ENCODE data around the gene ZNF276. TPM values are rescaled to one million over a fixed set of nuclear protein-coding genes. Genes with fewer than 3 reads are reported as not detected.

The ZNF276 gene
- total RNA-seq, 3 donors from 2014 or later: 19.2 to 48.5 (median 31.2) TPM

DNA sequence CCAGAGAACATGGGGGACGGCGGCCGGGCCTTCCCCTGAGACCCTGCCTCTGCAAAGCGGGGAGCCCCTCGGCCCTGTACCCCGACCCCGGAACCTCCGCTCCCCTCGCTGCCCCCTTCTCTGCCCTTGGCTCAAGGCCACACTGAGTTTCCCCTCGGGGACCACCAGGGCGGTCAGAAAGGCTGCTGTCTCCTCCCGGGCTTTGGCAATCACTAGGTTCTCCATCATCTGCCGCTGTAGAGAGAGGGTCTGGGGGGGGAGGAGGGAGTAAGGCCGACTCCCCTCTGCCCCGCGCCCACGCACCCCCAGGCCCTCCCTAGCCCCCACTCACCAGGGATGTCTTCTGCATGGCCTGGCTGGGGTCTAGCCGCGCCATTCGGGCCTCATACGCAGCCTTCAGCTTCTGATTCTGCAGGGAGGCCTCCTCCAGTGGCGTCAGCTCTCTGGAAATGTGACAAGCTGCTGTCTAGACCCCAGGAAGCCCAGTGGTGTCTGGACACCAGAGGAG, 9.0 kb upstream of the ZNF276 start:
- intact Hi-C loops (cut with DNase I; ENCODE audit: low total_unique reads): no loop called here
- Histone ChIP-seq H3K27me3 (no peaks in the 10 kb centered on the region), H3K36me3 (no peaks in the 10 kb centered on the region), H3K9me3 (no peaks in the 10 kb centered on the region), H3K4me1 (peaks cover 0 to 9% of the 10 kb centered on the region in 2 donors), H3K4me3 (peak overlapping the region in 2 of 3 donors; percentile 55 to 66), H3K27ac (no peak overlapping the region)
- TF ChIP-seq POLR2AphosphoS5 (IDR thresholded peaks at IDR 0.05) (no peak), POLR2A (IDR thresholded peaks at IDR 0.05) (no peak)
- TF ChIP-seq, protein P1, sequence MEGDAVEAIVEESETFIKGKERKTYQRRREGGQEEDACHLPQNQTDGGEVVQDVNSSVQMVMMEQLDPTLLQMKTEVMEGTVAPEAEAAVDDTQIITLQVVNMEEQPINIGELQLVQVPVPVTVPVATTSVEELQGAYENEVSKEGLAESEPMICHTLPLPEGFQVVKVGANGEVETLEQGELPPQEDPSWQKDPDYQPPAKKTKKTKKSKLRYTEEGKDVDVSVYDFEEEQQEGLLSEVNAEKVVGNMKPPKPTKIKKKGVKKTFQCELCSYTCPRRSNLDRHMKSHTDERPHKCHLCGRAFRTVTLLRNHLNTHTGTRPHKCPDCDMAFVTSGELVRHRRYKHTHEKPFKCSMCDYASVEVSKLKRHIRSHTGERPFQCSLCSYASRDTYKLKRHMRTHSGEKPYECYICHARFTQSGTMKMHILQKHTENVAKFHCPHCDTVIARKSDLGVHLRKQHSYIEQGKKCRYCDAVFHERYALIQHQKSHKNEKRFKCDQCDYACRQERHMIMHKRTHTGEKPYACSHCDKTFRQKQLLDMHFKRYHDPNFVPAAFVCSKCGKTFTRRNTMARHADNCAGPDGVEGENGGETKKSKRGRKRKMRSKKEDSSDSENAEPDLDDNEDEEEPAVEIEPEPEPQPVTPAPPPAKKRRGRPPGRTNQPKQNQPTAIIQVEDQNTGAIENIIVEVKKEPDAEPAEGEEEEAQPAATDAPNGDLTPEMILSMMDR (IDR thresholded peaks at IDR 0.05): no peak
- no peak for DNase-seq (ENCODE audit: low spot score in 2 of 2)

DNA sequence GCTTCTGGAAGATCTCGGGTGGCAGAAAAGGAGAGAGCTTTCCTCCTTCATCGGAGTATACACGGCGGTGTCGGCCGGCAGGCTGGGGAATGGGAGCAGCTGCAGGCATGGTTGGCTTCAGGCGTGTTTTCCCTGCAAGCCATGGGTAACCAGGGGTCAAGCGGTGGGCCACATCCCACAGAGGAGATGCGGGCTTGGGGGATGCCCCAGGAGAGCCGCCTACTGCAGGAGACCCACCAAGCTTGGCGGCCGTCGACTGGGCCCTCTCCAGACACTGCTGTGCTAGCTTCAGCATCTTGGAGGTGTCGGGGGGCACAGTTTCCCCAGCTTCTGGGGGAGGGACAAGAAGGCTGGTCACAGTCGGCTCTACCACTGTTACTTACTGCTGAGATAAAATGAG, 4.8 kb upstream of the ZNF276 start:
- Histone ChIP-seq H3K9me3 (no peaks in the 10 kb centered on the region), H3K4me1 (peaks cover 0 to 9% of the 10 kb centered on the region in 2 donors), H3K4me3 (no peak overlapping the region), H3K36me3 (no peaks in the 10 kb centered on the region), H3K27ac (no peak overlapping the region), H3K27me3 (no peaks in the 10 kb centered on the region)
- DNase-seq (ENCODE audit: low spot score in 2 of 2): no peak
- intact Hi-C loops (cut with DNase I; ENCODE audit: low total_unique reads): no loop called here
- TF ChIP-seq, protein P1 (IDR thresholded peaks at IDR 0.05): no peak

DNA sequence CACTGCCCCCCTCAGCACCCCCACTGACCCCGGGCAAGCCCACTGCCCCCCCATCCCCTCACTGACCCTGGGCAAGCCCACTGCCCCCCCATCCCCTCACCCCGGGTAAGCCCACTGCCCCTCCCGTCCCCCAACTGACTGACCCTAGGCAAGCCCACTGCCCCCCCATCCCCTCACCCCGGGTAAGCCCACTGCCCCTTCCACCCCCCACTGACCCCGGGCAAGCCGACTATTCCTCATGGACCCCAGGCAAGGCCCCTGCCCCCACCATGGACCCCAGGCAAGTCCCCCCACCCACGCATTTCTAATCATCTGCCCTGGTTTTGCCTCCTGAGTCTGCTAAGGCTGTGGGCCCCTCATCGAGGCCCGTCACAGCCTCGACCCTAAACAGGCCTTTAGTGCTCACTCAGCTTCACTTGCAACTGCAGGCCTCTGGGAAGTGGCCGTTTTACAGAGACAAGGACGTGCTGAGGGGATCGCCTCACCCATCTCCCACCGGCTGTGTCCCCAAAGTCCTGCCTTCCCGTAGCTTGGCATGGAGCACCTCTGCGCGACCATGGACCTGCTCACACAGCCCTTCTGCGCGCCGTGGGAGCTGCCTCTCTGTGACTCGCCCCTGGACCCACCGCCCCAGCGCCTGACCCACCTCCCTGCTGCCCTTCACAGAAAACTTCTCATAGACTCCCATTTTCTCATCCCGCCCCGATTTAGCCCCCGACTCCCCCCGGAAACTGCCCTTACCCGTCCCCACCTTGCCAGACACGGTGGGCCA, 4.2 kb upstream of the ZNF276 start:
- H3K36me3 ChIP-seq: no peaks in the 10 kb centered on the region
- no peaks in the 10 kb centered on the region for H3K27me3 ChIP-seq
- DNase-seq (ENCODE audit: low spot score in 2 of 2): no peak
- no peak overlapping the region for H3K4me3 ChIP-seq
- peaks cover 1 to 6% of the 10 kb centered on the region in 2 donors for H3K4me1 ChIP-seq
- H3K27ac ChIP-seq: no peak overlapping the region
- no peak for TF ChIP-seq POLR2A (IDR thresholded peaks at IDR 0.05)
- TF ChIP-seq, protein P1 (IDR thresholded peaks at IDR 0.05): no peak
- TF ChIP-seq POLR2AphosphoS5 (IDR thresholded peaks at IDR 0.05): no peak
- H3K9me3 ChIP-seq: no peaks in the 10 kb centered on the region
- intact Hi-C loops (cut with DNase I; ENCODE audit: low total_unique reads): no loop called here

DNA sequence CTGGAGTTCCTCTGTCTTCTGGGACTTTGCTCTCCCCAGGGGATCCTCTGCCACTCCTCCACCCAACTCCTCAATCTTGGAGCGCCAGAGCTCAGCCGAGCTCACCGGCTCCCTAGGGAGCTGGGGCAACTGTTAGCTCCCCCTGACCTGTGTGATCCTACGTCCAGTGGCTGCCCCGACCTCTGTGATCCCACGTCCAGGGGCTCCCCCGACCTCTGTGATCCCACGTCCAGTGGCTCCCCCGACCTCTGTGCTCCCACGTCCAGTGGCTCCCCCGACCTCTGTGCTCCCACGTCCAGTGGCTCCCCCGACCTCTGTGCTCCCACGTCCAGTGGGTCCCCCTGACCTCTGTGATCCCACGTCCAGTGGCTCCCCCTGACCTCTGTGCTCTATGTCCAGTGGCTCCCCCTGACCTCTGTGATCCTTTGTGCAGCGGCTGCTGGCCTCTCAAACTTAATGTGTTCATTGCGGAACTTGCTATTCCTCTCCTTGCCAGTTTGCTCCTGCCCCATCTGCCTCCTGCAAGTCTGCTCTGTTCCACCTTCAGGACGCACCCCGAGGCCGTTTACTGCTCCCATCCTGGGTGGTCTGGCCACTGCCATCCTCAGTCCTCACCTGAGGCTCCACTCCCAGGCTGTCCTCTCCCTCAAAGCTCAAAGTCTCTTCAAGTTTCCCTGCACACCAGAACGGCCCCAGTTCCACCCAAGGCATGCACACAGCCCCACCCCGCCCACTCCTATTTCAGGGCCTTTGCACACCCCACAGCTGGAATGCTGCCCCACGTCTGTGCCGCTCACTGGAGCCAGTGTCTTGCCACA, 3.4 kb upstream of the ZNF276 start:
- TF ChIP-seq POLR2AphosphoS5 (IDR thresholded peaks at IDR 0.05) (no peak), POLR2A (IDR thresholded peaks at IDR 0.05) (no peak)
- TF ChIP-seq, protein P1 (IDR thresholded peaks at IDR 0.05): no peak
- Histone ChIP-seq H3K4me1 (peaks cover 7 to 9% of the 10 kb centered on the region in 2 donors), H3K36me3 (no peaks in the 10 kb centered on the region), H3K9me3 (no peaks in the 10 kb centered on the region), H3K4me3 (no peak overlapping the region), H3K27ac (no peak overlapping the region), H3K27me3 (no peaks in the 10 kb centered on the region)
- intact Hi-C loops (cut with DNase I; ENCODE audit: low total_unique reads): no loop called here
- no peak for DNase-seq (ENCODE audit: low spot score in 2 of 2)

DNA sequence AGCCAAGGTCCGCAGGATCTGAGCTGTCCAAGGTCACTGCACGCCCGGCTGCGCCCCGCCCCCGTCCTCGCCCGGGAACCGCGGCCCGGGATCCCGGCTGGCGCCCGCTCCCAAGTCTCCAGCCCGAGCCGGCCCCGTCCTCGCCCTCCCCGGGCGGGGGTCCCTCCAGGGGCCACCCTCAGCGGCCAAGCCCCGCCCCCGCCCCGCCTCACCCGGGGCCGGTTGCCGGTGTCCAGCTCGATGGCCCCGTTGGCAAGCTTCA, 855 bp upstream of the ZNF276 start:
- TF ChIP-seq, protein P1 (IDR thresholded peaks at IDR 0.05): no peak
- TF ChIP-seq POLR2AphosphoS5 (IDR thresholded peaks at IDR 0.05) (no peak), POLR2A (IDR thresholded peaks at IDR 0.05) (no peak)
- Histone ChIP-seq H3K4me3 (peak overlapping the region; percentile 78 to 92 (median 91)), H3K4me1 (peaks cover 12 to 14% of the 10 kb centered on the region in 2 donors), H3K27ac (peak overlapping the region; percentile 93 to 96), H3K36me3 (no peaks in the 10 kb centered on the region), H3K9me3 (no peaks in the 10 kb centered on the region), H3K27me3 (no peaks in the 10 kb centered on the region)
- intact Hi-C loops (cut with DNase I; ENCODE audit: low total_unique reads): no loop called here
- DNase-seq (ENCODE audit: low spot score in 2 of 2): no peak
